H1 (cell line): ENCODE data around the gene MPHOSPH8. TPM values are rescaled to one million over a fixed set of nuclear protein-coding genes. Genes with fewer than 3 reads are reported as not detected.
A peak's percentile ranks its signal among the peaks of the same experiment; 100 is the strongest.

Source experiments
- BRCA1 ChIP-seq: IDR thresholded peaks from 2 replicates; pipeline ENCODE4 v1.6.1; 2012; ENCODE audit warnings: low read depth, low read length, improper control_type of control experiment
- E2F6 ChIP-seq: IDR thresholded peaks from 2 replicates; pipeline ENCODE4 v1.6.1; 2012; ENCODE audit warnings: inconsistent platforms
- HDAC2 ChIP-seq, 2 experiments: fragments of 300-600 bp in 1 of 2; sonication (generic) in 1 of 2; IDR thresholded peaks; 2 replicates each; pipeline ENCODE4 v1.6.1; 2011 to 2012; ENCODE audit warnings: low read depth in 2 of 2, low read length in 2 of 2, mild to moderate bottlenecking in 2 of 2, moderate library complexity in 2 of 2, borderline replicate concordance in 1 of 2, inconsistent platforms in 1 of 2
- MAX ChIP-seq: IDR thresholded peaks from 2 replicates; pipeline ENCODE4 v1.6.1; 2012; ENCODE audit warnings: inconsistent platforms
- SUZ12 ChIP-seq: fragments of 200-600 bp; sonication (generic); IDR thresholded peaks from 2 replicates; pipeline ENCODE4 v1.6.1; 2012; ENCODE audit warnings: mild to moderate bottlenecking, inconsistent platforms, low read length, moderate library complexity, mixed read lengths
- polyA plus RNA-seq, 7 experiments: library from polyadenylated mRNA; depleted of rRNA in 3 of 7; stranded (reverse) in 5 of 7; unstranded in 2 of 7; fragments of >200 nt in 5 of 7; fragments of 200-250 nt in 2 of 7; gene quantifications; 1 replicate in 5 of 7; 2 replicates in 1 of 7; 4 replicates in 1 of 7; pipeline versions ENCODE4 v1.2.1 to v1.2.3, GENCODE V29; 2011 to 2013; ENCODE audit warnings: missing spikeins in 2 of 7, mixed read lengths in 2 of 7
- total RNA-seq: library from RNA; stranded (reverse); fragmentation: NEBNext Ultra II Directional; extraction: Animal tissue kit (Norgen Biotek cat#: 25700); gene quantifications from 2 replicates; pipeline ENCODE4 v1.2.1, GENCODE V29; 2021

Gene MPHOSPH8
- total and polyA plus RNA-seq, 2 of the 8 experiments (the other 6 are each of a cell fraction or from before 2014, with no cell fraction given): 8.3 to 20.5 TPM

GRCh38 chr13:19601749-19602725 lies 31.4 kb upstream of the MPHOSPH8 start (continued):
- TF ChIP-seq MAX (peak; percentile 54), BRCA1 (no peak), SUZ12 (no peak; the same call in 1 of the 2 replicates), E2F6 (peak; percentile 66; the same call in 1 of the 2 replicates), HDAC2 (IDR thresholded peaks at IDR 0.05; ENCODE audit: borderline replicate concordance in 1 of 2, low read depth in 2 of 2, low read length in 2 of 2) (no peak)
- TF ChIP-seq, all 59 proteins: peak for 15
